Naive thymus-derived CD4-positive, alpha-beta T cell (primary cell): Measurements from ENCODE around the gene GRM4. TPM values are rescaled to one million over a fixed set of nuclear protein-coding genes. Genes with fewer than 3 reads are reported as not detected.

Experiments used
- ATAC-seq: fragments of 150-1000 bp; cut with Tn5 transposase; 2 replicates; pipeline ENCODE4 v1.10.0; 2021; ENCODE audit warnings: mild to moderate bottlenecking, moderate library complexity
- CTCF ChIA-PET: fragments of 350-600 bp; sonication (Branson Sonifier 250); formaldehyde crosslinking; loops from one replicate; lab custom pipeline; 2021; ENCODE audit warnings: antibody characterized with exemption; lab: Charles Lee
- POLR2A ChIA-PET: fragments of 350-600 bp; sonication (Branson Sonifier 250); formaldehyde crosslinking; loops from one replicate; lab custom pipeline; 2021; ENCODE audit warnings: antibody characterized with exemption, inconsistent platforms; lab: Charles Lee
- DNase-seq, 9 donors: peaks; one replicate each; pipeline versions ENCODE4 v3.0.0 to v3.0.0-alpha.2; 2020 to 2022; ENCODE audit warnings: mixed read lengths in 1 of 9
- H3K27ac ChIP-seq: one replicate; pipeline ENCODE4 v1.7.0; 2013; ENCODE audit warnings: mild to moderate bottlenecking, low read depth, low read length, moderate library complexity
- H3K27me3 ChIP-seq, 2 donors: one replicate each; pipeline ENCODE4 v1.7.0; 2013; ENCODE audit warnings: low read length in 2 of 2, mild to moderate bottlenecking in 2 of 2, moderate library complexity in 2 of 2; ENCODE audit not compliant: control insufficient read depth in 2 of 2, insufficient read depth in 2 of 2
- H3K36me3 ChIP-seq, 3 experiments: 1 replicate in 2 of 3; 2 replicates in 1 of 3; pipeline ENCODE4 v1.7.0; 2013; ENCODE audit warnings: low read length in 3 of 3, mild to moderate bottlenecking in 3 of 3, moderate library complexity in 1 of 3; ENCODE audit not compliant: insufficient read depth in 3 of 3, control insufficient read depth in 2 of 3
- H3K4me1 ChIP-seq, 2 donors: one replicate each; pipeline ENCODE4 v1.7.0; 2013; ENCODE audit warnings: low read length in 2 of 2, mild to moderate bottlenecking in 2 of 2, moderate library complexity in 1 of 2; ENCODE audit not compliant: control insufficient read depth in 2 of 2, insufficient read depth in 2 of 2
- H3K4me3 ChIP-seq: 2 replicates; pipeline ENCODE4 v1.7.0; 2013; ENCODE audit warnings: mild to moderate bottlenecking, low read length
- H3K9me3 ChIP-seq, 3 experiments: 1 replicate in 2 of 3; 2 replicates in 1 of 3; pipeline ENCODE4 v1.7.0; 2013; ENCODE audit warnings: low read length in 3 of 3; ENCODE audit not compliant: control insufficient read depth in 2 of 3
- H3K27ac Mint-ChIP-seq, 9 donors: one replicate each; pipeline ENCODE4 v1.8.0; 2020 to 2022; ENCODE audit warnings: mixed read lengths in 9 of 9, mild to moderate bottlenecking in 8 of 9, moderate library complexity in 5 of 9, inconsistent platforms in 2 of 9
- H3K27me3 Mint-ChIP-seq, 5 donors: one replicate each; pipeline ENCODE4 v1.8.0; 2021 to 2022; ENCODE audit warnings: mixed read lengths in 5 of 5, mild to moderate bottlenecking in 1 of 5
- H3K36me3 Mint-ChIP-seq, 5 donors: one replicate each; pipeline ENCODE4 v1.8.0; 2020 to 2022; ENCODE audit warnings: mixed read lengths in 5 of 5, mild to moderate bottlenecking in 3 of 5, inconsistent platforms in 1 of 5
- H3K4me1 Mint-ChIP-seq, 7 donors: one replicate each; pipeline ENCODE4 v1.8.0; 2020 to 2022; ENCODE audit warnings: mixed read lengths in 7 of 7, mild to moderate bottlenecking in 3 of 7, inconsistent platforms in 1 of 7
- H3K4me3 Mint-ChIP-seq, 10 donors: one replicate each; pipeline ENCODE4 v1.8.0; 2020 to 2022; ENCODE audit warnings: mild to moderate bottlenecking in 10 of 10, mixed read lengths in 10 of 10, moderate library complexity in 6 of 10, inconsistent platforms in 2 of 10
- H3K9me3 Mint-ChIP-seq, 11 donors: one replicate each; pipeline ENCODE4 v1.8.0; 2020 to 2022; ENCODE audit warnings: mixed read lengths in 11 of 11, mild to moderate bottlenecking in 4 of 11, inconsistent platforms in 1 of 11, moderate library complexity in 1 of 11
- intact Hi-C, 2 donors: fragments of 100-400 bp; cut with micrococcal nuclease; formaldehyde crosslinking; loops; one replicate each; pipeline ENCODE4 v1.15.1; 2023
- polyA plus RNA-seq, 2 donors: library from polyadenylated mRNA; unstranded; fragments of 300-500 nt; fragmentation: Illumina TruSeq; gene quantifications; one replicate each; pipeline ENCODE4 v1.2.3, GENCODE V29; 2021
- total RNA-seq, 6 experiments: library from RNA in 5 of 6; stranded (reverse) in 5 of 6; gene quantifications; 1 replicate in 5 of 6; 2 replicates in 1 of 6; pipeline ENCODE4 v1.2.3 and lab custom pipeline; 2021 to 2026

GRM4 gene
- total and polyA plus RNA-seq, 7 experiments from 2014 or later = not detected

GRCh38 chr6:34110610-34111009 is 35.3 kb downstream of the GRM4 start:
- Histone ChIP-seq H3K9me3 (no peaks in the 10 kb centered on the region), H3K4me3 (no peak overlapping the region), H3K36me3 (no peaks in the 10 kb centered on the region), H3K4me1 (no peaks in the 10 kb centered on the region), H3K27ac (no peak overlapping the region), H3K27me3 (no peaks in the 10 kb centered on the region)
- Mint-ChIP-seq H3K36me3 (no peaks in the 10 kb centered on the region), H3K27ac (no peak overlapping the region), H3K27me3 (peaks cover 0 to 40% (median 20%) of the 10 kb centered on the region in 5 donors), H3K9me3 (peaks cover 0 to 2% (median 0%) of the 10 kb centered on the region in 11 donors), H3K4me3 (no peak overlapping the region), H3K4me1 (peaks cover 0 to 3% (median 0%) of the 10 kb centered on the region in 7 donors)
- ATAC-seq (peak; percentile 16), DNase-seq (no peak)
- intact Hi-C loops = no loop called here
- POLR2A ChIA-PET = no interaction called here
- CTCF ChIA-PET = no interaction called here

GRCh38 chr6:34108176-34108575 is 37.7 kb downstream of the GRM4 start:
- H3K27ac ChIP-seq = no peak overlapping the region
- no peak for DNase-seq
- H3K27ac Mint-ChIP-seq = no peak overlapping the region
- intact Hi-C loops = no loop called here
- peaks cover 0 to 31% (median 9%) of the 10 kb centered on the region in 5 donors for H3K27me3 Mint-ChIP-seq
- no peak overlapping the region for H3K4me3 ChIP-seq
- no peaks in the 10 kb centered on the region for H3K4me1 Mint-ChIP-seq
- no peaks in the 10 kb centered on the region for H3K27me3 ChIP-seq
- H3K9me3 ChIP-seq = no peaks in the 10 kb centered on the region
- H3K4me3 Mint-ChIP-seq = no peak overlapping the region
- H3K36me3 Mint-ChIP-seq = no peaks in the 10 kb centered on the region
- no peaks in the 10 kb centered on the region for H3K36me3 ChIP-seq
- CTCF ChIA-PET = interaction anchor here (0.6 kb wide), 1 partner anchor 549 kb away, joined by 3 read pairs; no protein-coding TSS in a partner anchor
- no peaks in the 10 kb centered on the region for H3K4me1 ChIP-seq
- ATAC-seq = no peak
- POLR2A ChIA-PET = no interaction called here
- no peaks in the 10 kb centered on the region for H3K9me3 Mint-ChIP-seq

GRCh38 chr6:34106900-34107299 is 39.0 kb downstream of the GRM4 start:
- Mint-ChIP-seq H3K27me3 (peaks cover 2 to 20% (median 5%) of the 10 kb centered on the region in 5 donors), H3K4me3 (no peak overlapping the region), H3K36me3 (no peaks in the 10 kb centered on the region), H3K4me1 (no peaks in the 10 kb centered on the region), H3K9me3 (no peaks in the 10 kb centered on the region), H3K27ac (no peak overlapping the region)
- Histone ChIP-seq H3K4me3 (no peak overlapping the region), H3K4me1 (no peaks in the 10 kb centered on the region), H3K27me3 (no peaks in the 10 kb centered on the region), H3K9me3 (no peaks in the 10 kb centered on the region), H3K27ac (no peak overlapping the region), H3K36me3 (no peaks in the 10 kb centered on the region)
- intact Hi-C loops = no loop called here
- no peak for ATAC-seq
- DNase-seq = no peak
- CTCF ChIA-PET = interaction anchor here (0.7 kb wide), 1 partner anchor 336 kb away, joined by 3 read pairs; no protein-coding TSS in a partner anchor
- POLR2A ChIA-PET = interaction anchor here (0.6 kb wide), 1 partner anchor 200 kb away, joined by 3 read pairs; no protein-coding TSS in a partner anchor

- Histone ChIP-seq H3K27me3 (no peaks in the 10 kb centered on the region), H3K36me3 (no peaks in the 10 kb centered on the region), H3K4me3 (no peak overlapping the region), H3K9me3 (no peaks in the 10 kb centered on the region), H3K4me1 (no peaks in the 10 kb centered on the region), H3K27ac (no peak overlapping the region)
- Mint-ChIP-seq H3K9me3 (no peaks in the 10 kb centered on the region), H3K4me3 (no peak overlapping the region), H3K36me3 (no peaks in the 10 kb centered on the region), H3K4me1 (no peaks in the 10 kb centered on the region), H3K27me3 (peaks cover 0 to 19% (median 5%) of the 10 kb centered on the region in 5 donors), H3K27ac (no peak overlapping the region)
- ChIA-PET POLR2A (interaction anchor here (0.6 kb wide), 1 partner anchor 200 kb away, joined by 3 read pairs; no protein-coding TSS in a partner anchor), CTCF (interaction anchor here (0.7 kb wide), 1 partner anchor 336 kb away, joined by 3 read pairs; no protein-coding TSS in a partner anchor)
- ATAC-seq (no peak), DNase-seq (no peak)
- intact Hi-C loops = no loop called here
Measured at GRCh38 chr6:34106421-34106820, 39.5 kb downstream of the GRM4 start.

GRCh38 chr6:34104628-34105027 is 41.3 kb downstream of the GRM4 start:
- Mint-ChIP-seq H3K36me3 (no peaks in the 10 kb centered on the region), H3K9me3 (no peaks in the 10 kb centered on the region), H3K4me1 (no peaks in the 10 kb centered on the region), H3K27me3 (peaks cover 0 to 20% (median 0%) of the 10 kb centered on the region in 5 donors), H3K4me3 (no peak overlapping the region), H3K27ac (no peak overlapping the region)
- intact Hi-C loops = no loop called here
- ATAC-seq (no peak), DNase-seq (no peak)
- H3K4me3 ChIP-seq = no peak overlapping the region
- H3K27ac ChIP-seq = no peak overlapping the region
- POLR2A ChIA-PET = no interaction called here
- H3K9me3 ChIP-seq = no peaks in the 10 kb centered on the region
- H3K36me3 ChIP-seq = no peaks in the 10 kb centered on the region
- no peaks in the 10 kb centered on the region for H3K27me3 ChIP-seq
- CTCF ChIA-PET = no interaction called here
- no peaks in the 10 kb centered on the region for H3K4me1 ChIP-seq

- intact Hi-C loops = no loop called here
- Mint-ChIP-seq H3K9me3 (no peaks in the 10 kb centered on the region), H3K36me3 (no peaks in the 10 kb centered on the region), H3K4me1 (no peaks in the 10 kb centered on the region), H3K27ac (no peak overlapping the region), H3K27me3 (peaks cover 0 to 20% (median 0%) of the 10 kb centered on the region in 5 donors), H3K4me3 (no peak overlapping the region)
- Histone ChIP-seq H3K9me3 (no peaks in the 10 kb centered on the region), H3K27ac (no peak overlapping the region), H3K4me1 (no peaks in the 10 kb centered on the region), H3K36me3 (no peaks in the 10 kb centered on the region), H3K4me3 (no peak overlapping the region), H3K27me3 (no peaks in the 10 kb centered on the region)
- ATAC-seq = no peak
- ChIA-PET POLR2A (no interaction called here), CTCF (no interaction called here)
- DNase-seq = no peak
Measured at GRCh38 chr6:34104186-34104585, 41.7 kb downstream of the GRM4 start.

GRCh38 chr6:34103321-34103720 is 42.6 kb downstream of the GRM4 start:
- Mint-ChIP-seq H3K4me3 (no peak overlapping the region), H3K27me3 (peaks cover 0 to 14% (median 0%) of the 10 kb centered on the region in 5 donors), H3K4me1 (no peaks in the 10 kb centered on the region), H3K36me3 (no peaks in the 10 kb centered on the region), H3K9me3 (no peaks in the 10 kb centered on the region), H3K27ac (no peak overlapping the region)
- Histone ChIP-seq H3K9me3 (no peaks in the 10 kb centered on the region), H3K4me1 (no peaks in the 10 kb centered on the region), H3K27ac (no peak overlapping the region), H3K4me3 (no peak overlapping the region), H3K27me3 (no peaks in the 10 kb centered on the region), H3K36me3 (no peaks in the 10 kb centered on the region)
- CTCF ChIA-PET = no interaction called here
- ATAC-seq (no peak), DNase-seq (no peak)
- POLR2A ChIA-PET = no interaction called here
- intact Hi-C loops = no loop called here
